Mesenteric fat pad (tissue), 1 donor: ENCODE data around the gene GPX7. TPM values are rescaled to one million over a fixed set of nuclear protein-coding genes. Genes with fewer than 3 reads are reported as not detected.

Experiments
- DNase-seq: peaks from one replicate; pipeline ENCODE4 v3.0.0-alpha.2; 2020; ENCODE audit warnings: low spot score
- total RNA-seq: library from RNA; stranded (reverse); fragmentation: NEBNext Ultra II Directional; extraction: Animal tissue kit (Norgen Biotek cat#: 25700); gene quantifications from one replicate; pipeline ENCODE4 v1.2.1, GENCODE V29; 2021
- donor health status: DM: yes; HTN: yes; CAD: no.

The GPX7 gene
- total RNA-seq, 1 donor from 2014 or later: 8.5 TPM

GRCh38 chr1:52628614-52629324 lies 26.6 kb downstream of the GPX7 start:
- DNase-seq: no peak

GRCh38 chr1:52629325-52629643 lies 27.1 kb downstream of the GPX7 start:
- DNase-seq: no peak

- no peak for DNase-seq
Measured at GRCh38 chr1:52629667-52630066, 27.5 kb downstream of the GPX7 start.

GRCh38 chr1:52631759-52632331 lies 29.7 kb downstream of the GPX7 start:
- no peak for DNase-seq

GRCh38 chr1:52632732-52633290 lies 30.6 kb downstream of the GPX7 start, which contains the start of gene SHISAL2A:
Gene SHISAL2A (plus strand): TSS chr1:52633168. CDS start chr1:52633494, 326 bp downstream.
- no peak for DNase-seq

GRCh38 chr1:52633291-52633754 lies 31.2 kb downstream of the GPX7 start:
- no peak for DNase-seq

- no peak for DNase-seq
Measured at GRCh38 chr1:52634111-52634510, 31.9 kb downstream of the GPX7 start.

GRCh38 chr1:52635321-52636089 lies 33.3 kb downstream of the GPX7 start:
- DNase-seq: no peak

- DNase-seq: no peak
Measured at GRCh38 chr1:52636721-52637695, 34.8 kb downstream of the GPX7 start.

GRCh38 chr1:52637946-52638345 lies 35.8 kb downstream of the GPX7 start:
- DNase-seq: no peak

- DNase-seq: no peak
Measured at GRCh38 chr1:52640697-52641096, 38.5 kb downstream of the GPX7 start.

- no peak for DNase-seq
Measured at GRCh38 chr1:52641307-52641706, 39.1 kb downstream of the GPX7 start.

GRCh38 chr1:52645261-52645660 lies 43.1 kb downstream of the GPX7 start:
- DNase-seq: no peak

- DNase-seq: no peak
Measured at GRCh38 chr1:52651904-52652303, 49.7 kb downstream of the GPX7 start.

- no peak for DNase-seq
Measured at GRCh38 chr1:52653207-52653849, 51.2 kb downstream of the GPX7 start.

- DNase-seq: no peak
Measured at GRCh38 chr1:52654063-52654462, 51.9 kb downstream of the GPX7 start.

- DNase-seq: no peak
Measured at GRCh38 chr1:52657702-52658101, 55.5 kb downstream of the GPX7 start.
